Dedifferentiated amniotic fluid mesenchymal stem cell (primary cell): ENCODE measurements around the gene DGKQ.
A peak's percentile ranks its signal among the peaks of the same experiment; 100 is the strongest.

Experiments
- DNase-seq: peaks from one replicate; pipeline ENCODE4 v3.0.0-alpha.2; 2016; ENCODE audit errors: extremely low spot score

DGKQ gene

GRCh38 chr4:995311-996026, 22.1 kb upstream of the DGKQ start:
- no peak for DNase-seq

- no peak for DNase-seq
Observed at GRCh38 chr4:993111-994029, 20.0 kb upstream of the DGKQ start, which contains the start of gene SLC26A1. Gene SLC26A1, minus strand, starts transcription at chr4:993404. Its CDS starts 1,701 bp downstream, at chr4:991703.

- no peak for DNase-seq
Observed at GRCh38 chr4:992297-993110, 19.1 kb upstream of the DGKQ start.

GRCh38 chr4:991451-992296, 18.3 kb upstream of the DGKQ start:
- no peak for DNase-seq

GRCh38 chr4:990746-991367, 17.5 kb upstream of the DGKQ start:
- DNase-seq: no peak

- DNase-seq: no peak
Observed at GRCh38 chr4:989722-990471, 16.5 kb upstream of the DGKQ start.

- no peak for DNase-seq
Observed at GRCh38 chr4:988726-989721, 15.7 kb upstream of the DGKQ start.

- DNase-seq: no peak
Observed at GRCh38 chr4:987624-988513, 14.5 kb upstream of the DGKQ start.

GRCh38 chr4:986879-987623, 13.7 kb upstream of the DGKQ start, which contains the start of gene IDUA:
Gene IDUA, plus strand, starts transcription at chr4:987044. Its CDS starts 41 bp downstream, at chr4:987085.
- peak; percentile 42 for DNase-seq

GRCh38 chr4:986428-986878, 13.1 kb upstream of the DGKQ start:
- DNase-seq: no peak

- DNase-seq: no peak
Observed at GRCh38 chr4:985123-985830, 11.9 kb upstream of the DGKQ start.

GRCh38 chr4:984336-985054, 11.1 kb upstream of the DGKQ start:
- no peak for DNase-seq

GRCh38 chr4:982814-983213, 9.4 kb upstream of the DGKQ start:
- no peak for DNase-seq

GRCh38 chr4:982291-982690, 8.9 kb upstream of the DGKQ start:
- DNase-seq: no peak

GRCh38 chr4:978957-979701, 5.8 kb upstream of the DGKQ start:
- peak; percentile 39 for DNase-seq
